ENCODE results near the gene MAP7D2. TPM values are rescaled to one million over a fixed set of nuclear protein-coding genes. Genes with fewer than 3 reads are reported as not detected.

Gene MAP7D2
- total RNA-seq, 4 donors from 2014 or later = 0.60 to 1.5 TPM; not detected in 2

GRCh38 chrX:20028588-20028987, 88.1 kb downstream of the MAP7D2 start:
- no peak overlapping the region for H3K4me3 ChIP-seq
- TF ChIP-seq CTCF (IDR thresholded peaks at IDR 0.05) (no peak), EP300 (IDR thresholded peaks at IDR 0.05) (no peak), POLR2A (IDR thresholded peaks at IDR 0.05) (no peak)

GRCh38 chrX:20026278-20026677, 90.4 kb downstream of the MAP7D2 start:
- DNase-seq (ENCODE audit: low spot score in 2 of 2) = no peak
- Histone ChIP-seq H3K27ac (no peak overlapping the region), H3K27me3 (no peaks in the 10 kb centered on the region), H3K9me3 (no peaks in the 10 kb centered on the region), H3K4me3 (no peak overlapping the region), H3K4me1 (no peaks in the 10 kb centered on the region), H3K36me3 (no peaks in the 10 kb centered on the region)
- no peak for TF ChIP-seq CTCF (IDR thresholded peaks at IDR 0.05)
- no peak for TF ChIP-seq POLR2A (IDR thresholded peaks at IDR 0.05)
- no peak for TF ChIP-seq EP300 (IDR thresholded peaks at IDR 0.05)
- 31 to 48% methylated on average over 2 of the region's 2 CpGs for WGBS, 2 donors

More at GRCh38 chrX:20028588-20028987, 88.1 kb downstream of the MAP7D2 start:
- no peaks in the 10 kb centered on the region for H3K9me3 ChIP-seq
- H3K27me3 ChIP-seq = no peaks in the 10 kb centered on the region
- WGBS, 2 donors = 84 to 94% methylated on average over 8 of the region's 8 CpGs
- no peak for DNase-seq (ENCODE audit: low spot score in 2 of 2)
- H3K27ac ChIP-seq = no peak overlapping the region
- H3K4me1 ChIP-seq = no peaks in the 10 kb centered on the region
- H3K36me3 ChIP-seq = no peaks in the 10 kb centered on the region

DNA sequence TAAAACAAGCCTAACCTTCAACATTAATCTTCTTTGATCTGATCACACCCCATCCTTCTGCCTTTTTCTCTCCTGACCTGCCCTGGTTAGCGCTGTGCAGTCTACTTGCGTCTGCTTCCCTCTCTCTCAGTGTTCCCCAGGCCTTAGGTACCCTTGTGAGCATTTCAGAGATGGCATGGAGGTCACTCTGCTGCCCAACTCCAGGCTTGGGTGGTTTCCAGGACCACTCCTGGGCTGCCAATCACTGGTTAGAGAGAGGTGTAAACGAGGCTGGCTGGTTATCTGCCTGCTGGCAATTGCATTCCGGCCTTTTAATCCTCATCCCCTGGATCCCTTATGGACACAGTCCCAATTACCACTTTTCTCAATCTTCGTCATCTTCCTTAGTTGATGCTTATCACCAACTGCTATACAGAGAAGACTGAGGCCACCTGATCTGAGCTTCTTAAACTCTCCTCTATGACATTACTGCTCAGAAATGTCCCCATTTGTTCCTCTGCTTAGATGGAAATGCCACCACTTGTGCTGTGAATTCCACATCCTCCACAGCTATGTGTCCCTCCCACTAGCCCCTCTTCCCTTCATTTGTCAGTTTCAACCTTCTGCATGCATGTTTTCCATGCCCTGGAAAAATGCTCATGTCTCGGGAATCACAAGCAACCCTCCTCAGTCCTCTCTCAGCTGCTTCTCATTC, 96.9 kb downstream of the MAP7D2 start:
- Histone ChIP-seq H3K4me3 (no peak overlapping the region), H3K4me1 (no peaks in the 10 kb centered on the region), H3K27me3 (no peaks in the 10 kb centered on the region), H3K9me3 (peaks cover 0 to 3% (median 0%) of the 10 kb centered on the region in 4 donors), H3K27ac (no peak overlapping the region), H3K36me3 (no peaks in the 10 kb centered on the region)
- TF ChIP-seq POLR2A (IDR thresholded peaks at IDR 0.05) (no peak), CTCF (IDR thresholded peaks at IDR 0.05) (no peak), EP300 (IDR thresholded peaks at IDR 0.05) (no peak)
- 77 to 87% methylated on average over 6 of the region's 6 CpGs for WGBS, 2 donors
- DNase-seq (ENCODE audit: low spot score in 2 of 2) = no peak

GRCh38 chrX:20016616-20016945, 100.1 kb downstream of the MAP7D2 start:
- Histone ChIP-seq H3K4me1 (no peaks in the 10 kb centered on the region), H3K36me3 (no peaks in the 10 kb centered on the region), H3K9me3 (peaks cover 0 to 3% (median 0%) of the 10 kb centered on the region in 4 donors), H3K4me3 (no peak overlapping the region), H3K27ac (no peak overlapping the region), H3K27me3 (no peaks in the 10 kb centered on the region)
- WGBS, 2 donors = 63 to 68% methylated on average over 2 of the region's 2 CpGs
- TF ChIP-seq CTCF (IDR thresholded peaks at IDR 0.05) = no peak
- TF ChIP-seq POLR2A (IDR thresholded peaks at IDR 0.05) = no peak
- TF ChIP-seq EP300 (IDR thresholded peaks at IDR 0.05) = no peak
- no peak for DNase-seq (ENCODE audit: low spot score in 2 of 2)

DNA sequence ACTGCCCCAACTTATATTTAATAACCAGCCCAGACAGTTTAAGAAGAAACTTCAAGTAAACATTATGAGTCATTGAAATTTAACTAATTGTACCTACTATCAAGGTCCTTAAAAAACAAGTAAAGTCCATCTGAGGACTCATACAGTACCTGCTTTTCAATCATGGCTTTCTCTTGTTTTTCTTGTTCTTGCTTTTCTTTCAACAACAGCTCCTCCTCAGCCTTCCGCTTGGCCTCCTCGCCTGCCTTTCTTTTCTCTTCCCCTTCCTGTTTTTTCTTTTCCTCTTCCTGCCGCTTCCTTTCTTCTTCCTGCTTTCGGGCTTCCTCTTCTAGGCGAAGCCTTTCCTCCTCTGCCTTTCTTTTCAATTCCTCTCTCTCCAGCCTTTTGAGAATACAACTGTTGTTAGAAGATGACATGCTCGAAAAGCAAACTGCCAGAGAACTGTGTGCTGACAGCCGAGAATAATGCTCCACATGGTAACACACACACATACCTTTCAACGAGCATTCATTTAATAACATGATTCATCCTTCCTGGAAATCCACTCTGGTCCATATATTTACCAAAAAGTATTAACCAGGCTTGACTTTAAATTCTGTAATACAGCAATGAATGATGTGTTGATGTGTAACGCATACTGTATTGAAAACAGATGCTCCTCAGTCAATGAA, 100.6 kb downstream of the MAP7D2 start:
- no peaks in the 10 kb centered on the region for H3K36me3 ChIP-seq
- no peaks in the 10 kb centered on the region for H3K4me1 ChIP-seq
- no peak overlapping the region for H3K27ac ChIP-seq
- TF ChIP-seq CTCF (IDR thresholded peaks at IDR 0.05) (no peak), EP300 (IDR thresholded peaks at IDR 0.05) (no peak), POLR2A (IDR thresholded peaks at IDR 0.05) (no peak)
- H3K4me3 ChIP-seq = no peak overlapping the region
- WGBS, 2 donors = 77 to 81% methylated on average over 9 of the region's 9 CpGs
- DNase-seq (ENCODE audit: low spot score in 2 of 2) = no peak
- no peaks in the 10 kb centered on the region for H3K27me3 ChIP-seq
- H3K9me3 ChIP-seq = peaks cover 0 to 3% (median 0%) of the 10 kb centered on the region in 4 donors

All from tibial nerve (tissue), 4 donors.